ENCODE measurements around the gene PTPA.

DNA sequence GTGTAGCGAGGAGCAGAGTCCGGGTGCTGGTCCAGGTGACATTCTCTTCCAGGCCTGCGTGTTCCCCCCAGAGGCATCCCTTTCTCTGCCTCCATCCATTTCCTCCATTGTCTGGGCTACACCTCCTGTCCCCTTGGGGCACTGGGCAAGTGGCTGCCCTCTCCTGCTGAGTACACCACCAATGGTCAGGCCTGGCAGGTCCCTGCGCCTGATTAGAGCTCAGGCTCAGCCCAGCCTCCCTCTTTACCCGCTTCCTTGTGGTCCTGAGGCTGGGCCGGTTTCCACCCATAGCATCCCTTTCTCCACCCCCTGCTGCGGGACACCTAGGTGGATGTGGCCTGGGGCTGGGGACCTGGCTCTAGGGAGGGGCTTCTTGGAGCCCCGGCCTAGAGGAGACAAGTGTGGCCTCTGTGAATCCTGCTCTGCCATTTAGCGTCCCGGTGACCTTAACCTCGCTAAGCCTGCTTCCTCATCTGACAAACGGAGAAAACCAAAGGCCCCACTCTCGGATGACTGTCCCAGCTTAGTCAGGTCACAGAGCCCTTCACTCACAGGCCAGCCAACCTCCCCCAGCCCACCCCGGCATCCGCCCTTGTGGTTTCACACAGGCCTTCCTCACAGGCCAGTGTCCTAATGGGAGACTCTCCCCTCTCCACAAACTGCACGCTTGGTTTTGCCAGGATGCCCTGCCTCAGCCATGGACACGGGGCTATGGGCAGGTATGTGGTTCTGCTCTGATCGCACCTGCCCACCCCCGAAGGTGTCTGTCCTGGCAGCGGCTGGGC, 17.4 kb upstream of the PTPA start:
- TF ChIP-seq CTCF (IDR thresholded peaks at IDR 0.05) (no peak), ZFX (IDR thresholded peaks at IDR 0.05; ENCODE audit: borderline replicate concordance) (no peak)
